K562 (cell line): ENCODE data around the gene TMEM60.

Experiments
- CTCF ChIP-seq, 3 experiments: IDR thresholded peaks in 2 of 3; conservative IDR thresholded peaks in 1 of 3; 2 replicates each; pipeline ENCODE4 v1.5.1; 2011 to 2012; ENCODE audit warnings: low read length in 3 of 3, mild to moderate bottlenecking in 3 of 3, control low read depth in 2 of 3, improper control_type of control experiment in 1 of 3, inconsistent platforms in 1 of 3, low read depth in 1 of 3, mixed read lengths in 1 of 3, moderate library complexity in 1 of 3; ENCODE audit not compliant: insufficient read depth in 2 of 3
- EZH2 ChIP-seq: IDR thresholded peaks from 2 replicates; pipeline ENCODE4 v1.6.1; 2012; ENCODE audit warnings: low read depth, mild to moderate bottlenecking, inconsistent platforms, low read length, borderline replicate concordance
- HDAC6 ChIP-seq: IDR thresholded peaks from 2 replicates; pipeline ENCODE4 v1.6.1; 2012; ENCODE audit warnings: low read depth, mild to moderate bottlenecking, control low read depth, inconsistent platforms, low read length, moderate library complexity
- KLF1 ChIP-seq: fragments of 450-650 bp; IDR thresholded peaks from 2 replicates; pipeline ENCODE4 v1.6.1; 2016; ENCODE audit warnings: missing genetic modification characterization, missing compliant biosample characterization
- NCOA6 ChIP-seq: fragments of 450-650 bp; IDR thresholded peaks from 2 replicates; pipeline ENCODE4 v1.6.1; 2017; ENCODE audit warnings: mild to moderate bottlenecking
- POLR2AphosphoS5 ChIP-seq: IDR thresholded peaks from 2 replicates; pipeline ENCODE4 v1.6.1; 2011; ENCODE audit warnings: mild to moderate bottlenecking, low read depth, low read length, moderate library complexity; ENCODE audit not compliant: control insufficient read depth, insufficient read depth
- RB1 ChIP-seq: fragments of 450-650 bp; IDR thresholded peaks from 2 replicates; pipeline ENCODE4 v1.6.1; 2017; ENCODE audit warnings: low read depth, mild to moderate bottlenecking
- ZNF589 ChIP-seq: fragments of 200-800 bp; sonication (Bioruptor generic); IDR thresholded peaks from 2 replicates; pipeline ENCODE4 v1.6.1; 2016; ENCODE audit warnings: low read depth, missing genetic modification characterization, missing compliant biosample characterization
- ZNF639 ChIP-seq, 2 experiments: fragments of 200-800 bp in 1 of 2; sonication (Bioruptor generic) in 1 of 2; sonication (generic) in 1 of 2; formaldehyde crosslinking in 1 of 2; IDR thresholded peaks in 1 of 2; conservative IDR thresholded peaks in 1 of 2; 2 replicates each; pipeline versions ENCODE4 v1.5.0 to v1.6.1; 2016 to 2020; ENCODE audit warnings: missing compliant biosample characterization in 1 of 2, missing genetic modification characterization in 1 of 2, missing genetic modification reagents in 1 of 2
- TF ChIP-seq, protein P1 (sequence below), 2 experiments: fragments of 450-650 bp; formaldehyde crosslinking in 1 of 2; IDR thresholded peaks; 2 replicates each; pipeline versions ENCODE4 v1.4.0 to v1.6.1; 2014 to 2020; ENCODE audit warnings: mild to moderate bottlenecking in 2 of 2, borderline replicate concordance in 1 of 2, low read depth in 1 of 2
- TF ChIP-seq, protein P2 (sequence below): sonication (generic); formaldehyde crosslinking; IDR thresholded peaks from 2 replicates; pipeline ENCODE4 v1.8.0; 2022; ENCODE audit warnings: mild to moderate bottlenecking, low read depth, missing genetic modification reagents
- TF ChIP-seq, protein P3 (sequence below): sonication (generic); formaldehyde crosslinking; IDR thresholded peaks from 2 replicates; pipeline ENCODE4 v1.8.0; 2022; ENCODE audit warnings: mild to moderate bottlenecking, missing genetic modification reagents
- TF ChIP-seq, protein P4 (sequence below): IDR thresholded peaks from 3 replicates; pipeline ENCODE4 v1.6.1; 2011; ENCODE audit warnings: borderline replicate concordance, mild to moderate bottlenecking; ENCODE audit not compliant: insufficient read length, insufficient read depth

DNA sequence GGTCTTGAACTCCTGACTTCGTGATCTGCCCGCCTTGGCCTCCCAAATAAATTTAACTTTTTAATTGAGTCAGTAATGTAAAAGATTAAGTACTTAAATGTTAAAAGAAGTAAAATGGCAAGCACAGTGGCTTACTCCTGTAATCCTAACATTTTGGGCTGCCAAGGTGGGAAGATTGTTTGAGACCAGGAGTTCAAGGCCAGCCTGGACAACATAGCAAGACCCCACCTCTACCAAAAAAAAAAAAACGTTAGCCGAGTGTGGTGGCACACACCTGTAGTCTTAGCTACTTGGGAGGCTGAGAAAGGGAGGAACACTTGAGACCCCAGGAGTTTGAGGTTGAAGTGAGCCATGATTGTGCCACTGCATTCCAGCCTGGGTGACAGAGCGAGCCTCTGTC, 26.4 kb upstream of the TMEM60 start:
- TF ChIP-seq CTCF (IDR thresholded peaks at IDR 0.05 in 2 of 3, conservative IDR thresholded peaks at IDR 0.05 in 1 of 3; ENCODE audit: insufficient read depth in 2 of 3, low read depth in 1 of 3, low read length in 3 of 3) (no peak), ZNF639 (CRISPR knock-in tag; conservative IDR thresholded peaks at IDR 0.05 in 1 of 2, IDR thresholded peaks at IDR 0.05 in 1 of 2) (no peak), HDAC6 (no peak), EZH2 (no peak), ZNF589 (no peak), KLF1 (no peak), NCOA6 (no peak), RB1 (no peak), POLR2AphosphoS5 (no peak)
- TF ChIP-seq, protein P1, sequence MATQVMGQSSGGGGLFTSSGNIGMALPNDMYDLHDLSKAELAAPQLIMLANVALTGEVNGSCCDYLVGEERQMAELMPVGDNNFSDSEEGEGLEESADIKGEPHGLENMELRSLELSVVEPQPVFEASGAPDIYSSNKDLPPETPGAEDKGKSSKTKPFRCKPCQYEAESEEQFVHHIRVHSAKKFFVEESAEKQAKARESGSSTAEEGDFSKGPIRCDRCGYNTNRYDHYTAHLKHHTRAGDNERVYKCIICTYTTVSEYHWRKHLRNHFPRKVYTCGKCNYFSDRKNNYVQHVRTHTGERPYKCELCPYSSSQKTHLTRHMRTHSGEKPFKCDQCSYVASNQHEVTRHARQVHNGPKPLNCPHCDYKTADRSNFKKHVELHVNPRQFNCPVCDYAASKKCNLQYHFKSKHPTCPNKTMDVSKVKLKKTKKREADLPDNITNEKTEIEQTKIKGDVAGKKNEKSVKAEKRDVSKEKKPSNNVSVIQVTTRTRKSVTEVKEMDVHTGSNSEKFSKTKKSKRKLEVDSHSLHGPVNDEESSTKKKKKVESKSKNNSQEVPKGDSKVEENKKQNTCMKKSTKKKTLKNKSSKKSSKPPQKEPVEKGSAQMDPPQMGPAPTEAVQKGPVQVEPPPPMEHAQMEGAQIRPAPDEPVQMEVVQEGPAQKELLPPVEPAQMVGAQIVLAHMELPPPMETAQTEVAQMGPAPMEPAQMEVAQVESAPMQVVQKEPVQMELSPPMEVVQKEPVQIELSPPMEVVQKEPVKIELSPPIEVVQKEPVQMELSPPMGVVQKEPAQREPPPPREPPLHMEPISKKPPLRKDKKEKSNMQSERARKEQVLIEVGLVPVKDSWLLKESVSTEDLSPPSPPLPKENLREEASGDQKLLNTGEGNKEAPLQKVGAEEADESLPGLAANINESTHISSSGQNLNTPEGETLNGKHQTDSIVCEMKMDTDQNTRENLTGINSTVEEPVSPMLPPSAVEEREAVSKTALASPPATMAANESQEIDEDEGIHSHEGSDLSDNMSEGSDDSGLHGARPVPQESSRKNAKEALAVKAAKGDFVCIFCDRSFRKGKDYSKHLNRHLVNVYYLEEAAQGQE (IDR thresholded peaks at IDR 0.05; ENCODE audit: borderline replicate concordance), result no peak
- TF ChIP-seq, protein P1 (CRISPR knock-in tag; IDR thresholded peaks at IDR 0.05; ENCODE audit: low read depth), result no peak
- TF ChIP-seq, protein P2, sequence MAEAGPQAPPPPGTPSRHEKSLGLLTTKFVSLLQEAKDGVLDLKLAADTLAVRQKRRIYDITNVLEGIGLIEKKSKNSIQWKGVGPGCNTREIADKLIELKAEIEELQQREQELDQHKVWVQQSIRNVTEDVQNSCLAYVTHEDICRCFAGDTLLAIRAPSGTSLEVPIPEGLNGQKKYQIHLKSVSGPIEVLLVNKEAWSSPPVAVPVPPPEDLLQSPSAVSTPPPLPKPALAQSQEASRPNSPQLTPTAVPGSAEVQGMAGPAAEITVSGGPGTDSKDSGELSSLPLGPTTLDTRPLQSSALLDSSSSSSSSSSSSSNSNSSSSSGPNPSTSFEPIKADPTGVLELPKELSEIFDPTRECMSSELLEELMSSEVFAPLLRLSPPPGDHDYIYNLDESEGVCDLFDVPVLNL, result no peak
- TF ChIP-seq, protein P3, sequence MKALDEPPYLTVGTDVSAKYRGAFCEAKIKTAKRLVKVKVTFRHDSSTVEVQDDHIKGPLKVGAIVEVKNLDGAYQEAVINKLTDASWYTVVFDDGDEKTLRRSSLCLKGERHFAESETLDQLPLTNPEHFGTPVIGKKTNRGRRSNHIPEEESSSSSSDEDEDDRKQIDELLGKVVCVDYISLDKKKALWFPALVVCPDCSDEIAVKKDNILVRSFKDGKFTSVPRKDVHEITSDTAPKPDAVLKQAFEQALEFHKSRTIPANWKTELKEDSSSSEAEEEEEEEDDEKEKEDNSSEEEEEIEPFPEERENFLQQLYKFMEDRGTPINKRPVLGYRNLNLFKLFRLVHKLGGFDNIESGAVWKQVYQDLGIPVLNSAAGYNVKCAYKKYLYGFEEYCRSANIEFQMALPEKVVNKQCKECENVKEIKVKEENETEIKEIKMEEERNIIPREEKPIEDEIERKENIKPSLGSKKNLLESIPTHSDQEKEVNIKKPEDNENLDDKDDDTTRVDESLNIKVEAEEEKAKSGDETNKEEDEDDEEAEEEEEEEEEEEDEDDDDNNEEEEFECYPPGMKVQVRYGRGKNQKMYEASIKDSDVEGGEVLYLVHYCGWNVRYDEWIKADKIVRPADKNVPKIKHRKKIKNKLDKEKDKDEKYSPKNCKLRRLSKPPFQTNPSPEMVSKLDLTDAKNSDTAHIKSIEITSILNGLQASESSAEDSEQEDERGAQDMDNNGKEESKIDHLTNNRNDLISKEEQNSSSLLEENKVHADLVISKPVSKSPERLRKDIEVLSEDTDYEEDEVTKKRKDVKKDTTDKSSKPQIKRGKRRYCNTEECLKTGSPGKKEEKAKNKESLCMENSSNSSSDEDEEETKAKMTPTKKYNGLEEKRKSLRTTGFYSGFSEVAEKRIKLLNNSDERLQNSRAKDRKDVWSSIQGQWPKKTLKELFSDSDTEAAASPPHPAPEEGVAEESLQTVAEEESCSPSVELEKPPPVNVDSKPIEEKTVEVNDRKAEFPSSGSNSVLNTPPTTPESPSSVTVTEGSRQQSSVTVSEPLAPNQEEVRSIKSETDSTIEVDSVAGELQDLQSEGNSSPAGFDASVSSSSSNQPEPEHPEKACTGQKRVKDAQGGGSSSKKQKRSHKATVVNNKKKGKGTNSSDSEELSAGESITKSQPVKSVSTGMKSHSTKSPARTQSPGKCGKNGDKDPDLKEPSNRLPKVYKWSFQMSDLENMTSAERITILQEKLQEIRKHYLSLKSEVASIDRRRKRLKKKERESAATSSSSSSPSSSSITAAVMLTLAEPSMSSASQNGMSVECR (CRISPR knock-in tag), result no peak
- TF ChIP-seq, protein P4, sequence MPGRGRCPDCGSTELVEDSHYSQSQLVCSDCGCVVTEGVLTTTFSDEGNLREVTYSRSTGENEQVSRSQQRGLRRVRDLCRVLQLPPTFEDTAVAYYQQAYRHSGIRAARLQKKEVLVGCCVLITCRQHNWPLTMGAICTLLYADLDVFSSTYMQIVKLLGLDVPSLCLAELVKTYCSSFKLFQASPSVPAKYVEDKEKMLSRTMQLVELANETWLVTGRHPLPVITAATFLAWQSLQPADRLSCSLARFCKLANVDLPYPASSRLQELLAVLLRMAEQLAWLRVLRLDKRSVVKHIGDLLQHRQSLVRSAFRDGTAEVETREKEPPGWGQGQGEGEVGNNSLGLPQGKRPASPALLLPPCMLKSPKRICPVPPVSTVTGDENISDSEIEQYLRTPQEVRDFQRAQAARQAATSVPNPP, result no peak
